ENCODE results near the gene NR0B1. TPM values are rescaled to one million over a fixed set of nuclear protein-coding genes. Genes with fewer than 3 reads are reported as not detected.

The NR0B1 gene
- polyA plus RNA-seq, 4 donors = 0.18 TPM; not detected in 3

GRCh38 chrX:30283456-30284200 is 25.6 kb downstream of the NR0B1 start:
- Histone ChIP-seq H3K4me3 (ENCODE audit: low read depth in 1 of 3, low read length in 3 of 3) (no peak overlapping the region), H3K4me1 (ENCODE audit: control insufficient read depth in 3 of 3, insufficient read depth in 2 of 3, low read depth in 1 of 3, low read length in 2 of 3) (no peaks in the 10 kb centered on the region), H3K27ac (ENCODE audit: low read depth in 1 of 3, low read length in 2 of 3) (no peak overlapping the region), H3K9me3 (ENCODE audit: control insufficient read depth in 2 of 2, insufficient read depth in 1 of 2, low read depth in 1 of 2, low read length in 1 of 2) (no peaks in the 10 kb centered on the region), H3K27me3 (ENCODE audit: control insufficient read depth in 3 of 3, insufficient read depth in 3 of 3, low read length in 3 of 3) (no peaks in the 10 kb centered on the region), H3K36me3 (ENCODE audit: control insufficient read depth in 3 of 3, insufficient read depth in 2 of 3, low read depth in 1 of 3, low read length in 3 of 3) (no peaks in the 10 kb centered on the region)
- 49 to 78% (median 63%) methylated on average over 3 of the region's 3 CpGs for WGBS, 3 donors
- no peak for FAIRE-seq
- DNase-seq = no peak

- no peak for FAIRE-seq
Measured at GRCh38 chrX:30282527-30282926, 26.7 kb downstream of the NR0B1 start.

GRCh38 chrX:30280428-30280827 is 28.8 kb downstream of the NR0B1 start:
- Histone ChIP-seq H3K4me3 (ENCODE audit: low read depth in 1 of 3, low read length in 3 of 3) (no peak overlapping the region), H3K36me3 (ENCODE audit: control insufficient read depth in 3 of 3, insufficient read depth in 2 of 3, low read depth in 1 of 3, low read length in 3 of 3) (no peaks in the 10 kb centered on the region), H3K27ac (ENCODE audit: low read depth in 1 of 3, low read length in 2 of 3) (no peak overlapping the region), H3K27me3 (ENCODE audit: control insufficient read depth in 3 of 3, insufficient read depth in 3 of 3, low read length in 3 of 3) (no peaks in the 10 kb centered on the region), H3K9me3 (ENCODE audit: control insufficient read depth in 2 of 2, insufficient read depth in 1 of 2, low read depth in 1 of 2, low read length in 1 of 2) (no peaks in the 10 kb centered on the region), H3K4me1 (ENCODE audit: control insufficient read depth in 3 of 3, insufficient read depth in 2 of 3, low read depth in 1 of 3, low read length in 2 of 3) (no peaks in the 10 kb centered on the region)
- WGBS, 3 donors = 68 to 80% (median 71%) methylated on average over 1 of the region's 1 CpG
- no peak for DNase-seq
- no peak for FAIRE-seq

More at GRCh38 chrX:30282527-30282926, 26.7 kb downstream of the NR0B1 start:
- DNase-seq = no peak
- Histone ChIP-seq H3K4me1 (ENCODE audit: control insufficient read depth in 3 of 3, insufficient read depth in 2 of 3, low read depth in 1 of 3, low read length in 2 of 3) (no peaks in the 10 kb centered on the region), H3K4me3 (ENCODE audit: low read depth in 1 of 3, low read length in 3 of 3) (no peak overlapping the region), H3K9me3 (ENCODE audit: control insufficient read depth in 2 of 2, insufficient read depth in 1 of 2, low read depth in 1 of 2, low read length in 1 of 2) (no peaks in the 10 kb centered on the region), H3K27ac (ENCODE audit: low read depth in 1 of 3, low read length in 2 of 3) (no peak overlapping the region), H3K36me3 (ENCODE audit: control insufficient read depth in 3 of 3, insufficient read depth in 2 of 3, low read depth in 1 of 3, low read length in 3 of 3) (no peaks in the 10 kb centered on the region), H3K27me3 (ENCODE audit: control insufficient read depth in 3 of 3, insufficient read depth in 3 of 3, low read length in 3 of 3) (no peaks in the 10 kb centered on the region)

- WGBS, 3 donors = 40 to 75% (median 68%) methylated on average over 1 of the region's 1 CpG
- Histone ChIP-seq H3K36me3 (ENCODE audit: control insufficient read depth in 3 of 3, insufficient read depth in 2 of 3, low read depth in 1 of 3, low read length in 3 of 3) (no peaks in the 10 kb centered on the region), H3K9me3 (ENCODE audit: control insufficient read depth in 2 of 2, insufficient read depth in 1 of 2, low read depth in 1 of 2, low read length in 1 of 2) (no peaks in the 10 kb centered on the region), H3K4me1 (ENCODE audit: control insufficient read depth in 3 of 3, insufficient read depth in 2 of 3, low read depth in 1 of 3, low read length in 2 of 3) (no peaks in the 10 kb centered on the region), H3K4me3 (ENCODE audit: low read depth in 1 of 3, low read length in 3 of 3) (no peak overlapping the region), H3K27me3 (ENCODE audit: control insufficient read depth in 3 of 3, insufficient read depth in 3 of 3, low read length in 3 of 3) (no peaks in the 10 kb centered on the region), H3K27ac (ENCODE audit: low read depth in 1 of 3, low read length in 2 of 3) (no peak overlapping the region)
- no peak for FAIRE-seq
- DNase-seq = no peak
Measured at GRCh38 chrX:30278365-30278764, 30.8 kb downstream of the NR0B1 start.

- WGBS, 3 donors = 0 to 4% (median 4%) methylated on average over 1 of the region's 1 CpG
- no peak for DNase-seq
- no peaks in the 10 kb centered on the region for H3K9me3 ChIP-seq (ENCODE audit: control insufficient read depth in 2 of 2, insufficient read depth in 1 of 2, low read depth in 1 of 2, low read length in 1 of 2)
- H3K4me1 ChIP-seq (ENCODE audit: control insufficient read depth in 3 of 3, insufficient read depth in 2 of 3, low read depth in 1 of 3, low read length in 2 of 3) = no peaks in the 10 kb centered on the region
- no peak for FAIRE-seq
- no peak overlapping the region for H3K27ac ChIP-seq (ENCODE audit: low read depth in 1 of 3, low read length in 2 of 3)
- no peaks in the 10 kb centered on the region for H3K27me3 ChIP-seq (ENCODE audit: control insufficient read depth in 3 of 3, insufficient read depth in 3 of 3, low read length in 3 of 3)
- H3K4me3 ChIP-seq (ENCODE audit: low read depth in 1 of 3, low read length in 3 of 3) = no peak overlapping the region
- H3K36me3 ChIP-seq (ENCODE audit: control insufficient read depth in 3 of 3, insufficient read depth in 2 of 3, low read depth in 1 of 3, low read length in 3 of 3) = no peaks in the 10 kb centered on the region
Measured at GRCh38 chrX:30275498-30275897, 33.7 kb downstream of the NR0B1 start.

- no peak for FAIRE-seq
- DNase-seq = no peak
- no peaks in the 10 kb centered on the region for H3K27me3 ChIP-seq (ENCODE audit: control insufficient read depth in 3 of 3, insufficient read depth in 3 of 3, low read length in 3 of 3)
Measured at GRCh38 chrX:30270639-30271038, 38.6 kb downstream of the NR0B1 start.

GRCh38 chrX:30262763-30263162 is 46.4 kb downstream of the NR0B1 start:
- no peak overlapping the region for H3K27ac ChIP-seq (ENCODE audit: low read depth in 1 of 3, low read length in 2 of 3)
- no peaks in the 10 kb centered on the region for H3K9me3 ChIP-seq (ENCODE audit: control insufficient read depth in 2 of 2, insufficient read depth in 1 of 2, low read depth in 1 of 2, low read length in 1 of 2)
- no peak for FAIRE-seq
- no peak overlapping the region for H3K4me3 ChIP-seq (ENCODE audit: low read depth in 1 of 3, low read length in 3 of 3)
- H3K4me1 ChIP-seq (ENCODE audit: control insufficient read depth in 3 of 3, insufficient read depth in 2 of 3, low read depth in 1 of 3, low read length in 2 of 3) = no peaks in the 10 kb centered on the region
- 51 to 88% (median 81%) methylated on average over 1 of the region's 1 CpG for WGBS, 3 donors
- no peaks in the 10 kb centered on the region for H3K27me3 ChIP-seq (ENCODE audit: control insufficient read depth in 3 of 3, insufficient read depth in 3 of 3, low read length in 3 of 3)
- no peaks in the 10 kb centered on the region for H3K36me3 ChIP-seq (ENCODE audit: control insufficient read depth in 3 of 3, insufficient read depth in 2 of 3, low read depth in 1 of 3, low read length in 3 of 3)
- DNase-seq = no peak

More at GRCh38 chrX:30270639-30271038, 38.6 kb downstream of the NR0B1 start:
- Histone ChIP-seq H3K36me3 (ENCODE audit: control insufficient read depth in 3 of 3, insufficient read depth in 2 of 3, low read depth in 1 of 3, low read length in 3 of 3) (no peaks in the 10 kb centered on the region), H3K9me3 (ENCODE audit: control insufficient read depth in 2 of 2, insufficient read depth in 1 of 2, low read depth in 1 of 2, low read length in 1 of 2) (no peaks in the 10 kb centered on the region), H3K4me1 (ENCODE audit: control insufficient read depth in 3 of 3, insufficient read depth in 2 of 3, low read depth in 1 of 3, low read length in 2 of 3) (no peaks in the 10 kb centered on the region), H3K4me3 (ENCODE audit: low read depth in 1 of 3, low read length in 3 of 3) (no peak overlapping the region), H3K27ac (ENCODE audit: low read depth in 1 of 3, low read length in 2 of 3) (no peak overlapping the region)
- WGBS, 3 donors = 65 to 84% (median 80%) methylated on average over 3 of the region's 3 CpGs

GRCh38 chrX:30261012-30261411 is 48.2 kb downstream of the NR0B1 start:
- Histone ChIP-seq H3K4me3 (ENCODE audit: low read depth in 1 of 3, low read length in 3 of 3) (no peak overlapping the region), H3K27me3 (ENCODE audit: control insufficient read depth in 3 of 3, insufficient read depth in 3 of 3, low read length in 3 of 3) (no peaks in the 10 kb centered on the region), H3K27ac (ENCODE audit: low read depth in 1 of 3, low read length in 2 of 3) (no peak overlapping the region), H3K36me3 (ENCODE audit: control insufficient read depth in 3 of 3, insufficient read depth in 2 of 3, low read depth in 1 of 3, low read length in 3 of 3) (no peaks in the 10 kb centered on the region), H3K9me3 (ENCODE audit: control insufficient read depth in 2 of 2, insufficient read depth in 1 of 2, low read depth in 1 of 2, low read length in 1 of 2) (no peaks in the 10 kb centered on the region), H3K4me1 (ENCODE audit: control insufficient read depth in 3 of 3, insufficient read depth in 2 of 3, low read depth in 1 of 3, low read length in 2 of 3) (no peaks in the 10 kb centered on the region)
- FAIRE-seq = no peak
- DNase-seq = no peak

GRCh38 chrX:30259927-30260326 is 49.3 kb downstream of the NR0B1 start:
- WGBS, 3 donors = 65 to 74% (median 72%) methylated on average over 2 of the region's 2 CpGs
- Histone ChIP-seq H3K9me3 (ENCODE audit: control insufficient read depth in 2 of 2, insufficient read depth in 1 of 2, low read depth in 1 of 2, low read length in 1 of 2) (no peaks in the 10 kb centered on the region), H3K4me1 (ENCODE audit: control insufficient read depth in 3 of 3, insufficient read depth in 2 of 3, low read depth in 1 of 3, low read length in 2 of 3) (no peaks in the 10 kb centered on the region), H3K27me3 (ENCODE audit: control insufficient read depth in 3 of 3, insufficient read depth in 3 of 3, low read length in 3 of 3) (no peaks in the 10 kb centered on the region), H3K4me3 (ENCODE audit: low read depth in 1 of 3, low read length in 3 of 3) (no peak overlapping the region), H3K27ac (ENCODE audit: low read depth in 1 of 3, low read length in 2 of 3) (no peak overlapping the region), H3K36me3 (ENCODE audit: control insufficient read depth in 3 of 3, insufficient read depth in 2 of 3, low read depth in 1 of 3, low read length in 3 of 3) (no peaks in the 10 kb centered on the region)
- FAIRE-seq (no peak), DNase-seq (no peak)
